GM19395 (cell line): ENCODE data around the gene DYNC1I1.

Source experiments
- ATAC-seq: cut with Tn5 transposase; IDR thresholded peaks from one replicate; pipeline ENCODE4 v1.9.1; 2021; ENCODE audit warnings: mild to moderate bottlenecking, moderate library complexity; ENCODE audit not compliant: unreplicated experiment

Gene DYNC1I1

DNA sequence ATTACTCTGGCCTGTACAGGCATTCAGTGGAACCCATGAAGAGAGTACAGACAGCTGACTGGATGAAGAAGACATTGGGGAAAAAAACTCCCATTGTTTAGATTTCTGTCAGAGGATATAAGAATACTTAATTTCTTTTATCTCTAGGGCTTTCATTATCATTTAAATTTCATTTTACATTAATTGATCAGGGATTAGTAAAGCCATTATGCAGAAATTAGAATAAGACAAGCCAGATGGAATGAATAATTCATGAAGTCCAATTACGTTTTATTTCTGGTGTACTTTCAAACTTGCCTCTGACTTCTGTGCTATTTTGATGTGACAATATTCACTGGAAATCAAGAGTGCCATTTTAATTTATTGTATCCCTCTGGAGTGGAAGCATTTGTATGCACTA, 302.5 kb downstream of the DYNC1I1 start:
- ATAC-seq, result no peak

DNA sequence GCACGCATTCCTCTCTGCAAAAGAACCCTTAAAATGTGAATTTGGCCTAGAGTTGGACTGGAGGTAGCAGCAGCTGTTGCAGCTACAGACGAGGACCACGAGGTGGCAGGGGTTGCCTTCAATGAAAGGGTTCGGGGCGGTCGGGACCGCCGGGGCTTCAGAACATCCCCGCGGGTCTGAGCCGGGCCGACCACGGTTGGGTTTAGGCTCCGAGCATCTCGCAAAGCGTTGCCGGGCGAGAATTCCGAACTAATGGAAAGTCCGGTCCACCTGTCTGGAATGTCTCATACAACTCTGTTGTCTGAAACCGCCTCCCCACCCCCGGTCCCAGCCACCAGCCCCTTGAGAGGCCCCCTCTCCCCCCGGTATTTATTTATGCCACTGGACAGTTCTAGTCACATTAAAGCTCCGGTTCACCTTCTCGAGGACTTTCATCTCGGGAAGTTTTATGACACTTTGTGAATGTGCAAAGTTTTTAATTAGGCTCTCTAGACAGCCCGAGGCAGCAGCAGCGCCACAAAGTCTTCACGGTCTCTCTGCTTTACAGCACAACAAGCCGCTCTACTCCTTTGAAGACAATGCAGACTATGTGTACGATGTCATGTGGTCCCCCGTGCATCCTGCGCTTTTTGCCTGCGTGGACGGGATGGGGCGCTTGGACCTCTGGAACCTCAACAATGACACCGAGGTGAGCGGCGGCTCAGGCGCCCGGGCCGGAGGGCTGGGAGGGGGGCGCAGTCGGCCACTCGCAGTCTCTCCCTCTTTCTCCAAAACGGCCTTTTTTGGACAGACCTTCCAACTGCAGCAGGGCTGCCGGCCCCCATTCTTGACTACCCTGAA, 303.4 kb downstream of the DYNC1I1 start:
- peak; percentile 93 for ATAC-seq

DNA sequence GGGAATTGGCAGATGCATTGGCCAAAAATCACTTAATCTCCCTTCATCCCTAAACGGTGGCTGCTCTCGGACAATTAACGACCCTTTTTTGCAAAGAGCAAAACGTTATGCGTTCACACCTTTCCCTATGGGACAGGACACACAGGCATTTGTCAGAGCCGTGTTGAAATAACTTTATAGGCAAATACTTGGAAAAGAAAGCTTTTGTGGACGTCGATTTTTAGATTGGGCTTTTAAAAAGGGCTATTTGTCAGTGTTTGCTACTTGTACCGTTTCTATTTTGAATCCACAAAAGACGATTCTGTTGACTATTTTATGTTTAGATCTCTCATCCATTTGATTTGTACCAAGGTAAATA, 304.0 kb downstream of the DYNC1I1 start:
- no peak for ATAC-seq

DNA sequence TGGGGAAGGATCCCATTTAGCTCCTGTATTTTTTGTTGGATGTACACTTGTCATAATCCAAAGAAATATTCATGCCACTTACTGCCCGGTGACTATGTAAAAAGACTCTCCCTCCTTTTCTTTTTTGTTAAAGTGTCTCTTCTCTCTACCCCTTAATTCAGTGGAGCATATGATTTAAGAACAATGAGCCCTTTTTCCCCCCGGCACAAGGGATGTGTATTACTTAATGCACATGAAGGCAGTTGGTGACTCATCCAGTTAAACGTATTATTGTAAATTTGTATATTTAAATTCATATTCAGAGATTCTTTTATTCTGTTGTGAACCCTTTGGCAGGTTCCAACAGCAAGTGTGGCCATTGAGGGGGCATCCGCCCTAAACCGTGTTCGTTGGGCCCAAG, 307.7 kb downstream of the DYNC1I1 start:
- no peak for ATAC-seq

DNA sequence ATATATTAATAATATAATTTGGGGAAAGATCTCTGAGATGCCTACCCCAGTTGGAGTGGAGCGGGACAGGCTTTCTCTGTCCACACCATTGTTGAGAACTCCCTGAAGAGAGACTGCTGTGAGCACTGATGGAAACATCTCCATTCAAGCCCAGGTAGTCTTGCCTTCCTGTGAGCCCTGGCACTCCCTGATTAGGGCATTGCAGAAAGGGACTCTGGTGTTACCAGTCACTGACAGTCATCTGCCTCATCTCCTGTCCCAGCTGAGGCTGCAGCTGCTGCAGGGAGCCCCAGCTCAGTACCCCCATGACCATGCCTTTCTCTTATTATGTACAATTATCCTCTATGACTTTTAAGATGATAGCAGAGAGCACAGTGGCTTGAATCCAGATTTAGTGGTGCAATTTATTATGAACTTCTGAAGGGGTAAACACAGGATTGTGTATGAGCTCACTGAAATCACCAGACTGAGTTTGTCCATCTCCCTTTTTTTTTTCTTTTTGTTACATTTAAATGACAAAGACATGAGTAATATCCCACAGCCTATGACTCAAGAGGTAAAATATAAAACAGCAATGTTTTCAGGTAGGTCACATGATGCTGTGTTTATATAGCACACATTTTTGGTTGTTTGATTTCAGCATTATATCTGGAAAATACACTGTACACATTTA, 312.7 kb downstream of the DYNC1I1 start:
- no peak for ATAC-seq

DNA sequence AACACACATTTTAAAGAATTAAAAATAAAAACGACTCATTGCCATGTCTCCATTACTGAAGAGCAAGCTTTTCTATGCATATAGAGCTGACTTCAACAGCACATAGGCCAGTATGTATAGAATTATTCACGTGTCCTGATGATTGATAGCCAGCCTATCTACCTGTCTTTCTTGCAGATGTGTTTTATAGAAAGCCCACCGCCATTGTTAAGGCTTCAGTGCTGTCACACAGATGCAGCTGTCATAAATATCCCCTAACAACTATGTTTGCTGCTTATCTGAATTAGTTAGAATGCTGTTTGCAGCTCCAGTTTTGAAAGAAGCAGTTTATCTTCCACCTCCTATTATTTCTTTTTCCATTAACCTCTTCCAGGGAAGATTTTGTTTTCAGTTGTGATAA, 313.6 kb downstream of the DYNC1I1 start:
- ATAC-seq, result no peak

DNA sequence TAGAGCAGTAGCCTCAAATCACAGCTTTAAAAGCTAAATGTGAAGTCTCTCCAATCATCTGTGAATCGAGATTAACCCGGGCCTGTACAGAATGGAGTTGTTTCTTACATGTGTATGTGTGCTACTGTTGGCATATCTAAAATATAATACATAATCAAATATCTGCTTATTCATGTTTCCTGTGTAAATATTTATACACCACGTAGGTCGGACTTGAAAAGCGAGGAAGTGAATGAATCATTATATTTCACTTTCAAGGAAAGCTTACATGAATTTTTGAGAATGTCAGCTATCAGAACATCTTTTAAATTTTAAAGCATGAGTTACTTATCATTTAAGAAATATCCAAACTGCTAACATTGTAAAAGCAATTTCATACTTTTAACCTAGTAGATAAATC, 316.2 kb downstream of the DYNC1I1 start:
- no peak for ATAC-seq

DNA sequence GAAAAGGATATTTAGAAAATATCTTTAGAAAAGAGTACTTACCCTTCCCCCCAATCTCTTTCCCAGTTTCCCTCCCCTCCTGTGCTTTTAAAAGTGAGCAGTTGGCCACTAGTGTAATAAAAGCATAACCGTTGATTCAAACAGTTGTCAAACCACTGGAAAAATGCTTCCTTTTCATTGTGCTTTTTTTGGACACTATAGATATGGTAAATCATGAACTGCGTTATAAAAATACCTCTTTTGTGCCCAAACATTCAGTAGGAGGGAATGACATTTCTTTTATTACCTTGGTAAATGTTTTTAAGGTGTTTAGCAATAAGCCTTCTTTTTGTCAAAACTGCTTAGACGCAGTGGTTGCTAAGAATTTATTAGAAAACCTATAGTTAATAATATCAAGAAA, 317.2 kb downstream of the DYNC1I1 start:
- no peak for ATAC-seq

DNA sequence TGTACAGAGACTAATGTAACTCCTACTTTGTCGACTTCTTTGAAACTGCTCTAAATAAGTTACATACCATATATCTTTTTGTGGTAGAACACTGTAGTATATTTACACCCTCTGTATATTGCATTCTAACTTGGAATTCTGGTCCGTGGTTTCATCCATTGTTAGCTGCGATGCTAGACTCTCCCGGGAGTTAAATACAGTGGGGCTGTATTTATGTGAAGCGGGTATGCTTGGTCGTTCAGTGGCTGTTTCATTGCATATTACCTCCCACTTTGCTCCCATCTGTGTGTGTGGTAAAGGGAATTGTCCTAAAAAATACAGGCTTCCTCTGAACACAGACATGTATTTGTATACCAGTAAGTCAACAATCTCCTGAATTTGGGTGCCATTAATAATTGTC, 318.4 kb downstream of the DYNC1I1 start:
- ATAC-seq, result no peak

DNA sequence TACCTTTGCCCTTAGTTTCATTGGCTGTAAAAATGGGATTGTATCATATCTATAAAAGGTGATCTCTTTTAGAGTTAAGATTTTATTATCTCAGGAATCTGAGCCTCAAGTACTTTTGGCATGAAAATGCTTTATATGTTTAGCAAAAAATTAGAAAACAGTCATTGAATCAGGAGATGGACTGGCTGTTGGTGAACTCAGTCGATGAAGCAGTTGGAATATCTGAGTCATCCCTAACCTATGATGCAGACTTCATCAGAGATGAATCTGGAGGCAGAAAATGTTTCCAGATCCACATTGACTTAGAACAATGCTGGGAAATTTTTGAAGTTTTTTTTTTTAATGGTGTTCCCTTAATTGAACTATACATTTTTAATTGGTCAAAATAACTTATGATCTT, 321.1 kb downstream of the DYNC1I1 start:
- ATAC-seq, result no peak

DNA sequence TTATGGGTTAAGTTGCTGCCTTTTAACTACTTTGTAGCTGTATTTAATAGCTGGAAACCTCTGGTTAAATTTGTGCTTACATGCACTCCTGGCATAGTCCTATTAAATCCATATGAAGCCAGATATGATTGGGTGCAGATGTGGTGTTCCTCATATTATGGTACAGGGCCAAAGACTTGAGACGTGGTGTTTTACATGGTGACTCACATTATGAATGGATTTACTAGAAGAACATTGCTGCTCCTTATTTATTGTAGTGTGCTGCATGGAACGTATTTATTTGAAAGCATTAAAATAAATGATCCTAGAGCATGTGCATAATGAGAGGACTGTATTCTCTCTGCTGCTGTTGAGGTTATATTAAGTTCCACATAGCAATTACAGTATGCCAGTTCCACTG, 325.5 kb downstream of the DYNC1I1 start:
- ATAC-seq, result no peak

DNA sequence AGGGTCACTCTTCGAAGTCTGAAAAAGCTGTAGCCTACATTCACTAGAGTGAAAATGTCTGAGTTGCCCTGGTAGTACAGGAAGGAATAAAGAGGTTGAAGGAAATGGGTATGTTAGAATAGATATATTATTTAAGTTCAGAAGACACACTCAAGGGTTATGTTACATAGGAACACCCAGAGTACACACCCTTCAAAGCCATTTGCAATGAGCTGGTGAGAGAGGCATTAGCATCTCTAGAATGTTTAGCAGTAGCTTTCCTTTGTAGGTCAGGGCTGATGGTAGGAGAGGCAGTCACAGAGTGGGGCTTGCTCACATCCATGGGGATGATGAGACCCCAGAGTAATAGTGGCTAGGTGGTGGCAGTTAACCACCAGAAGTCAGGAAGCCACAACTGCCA, 328.4 kb downstream of the DYNC1I1 start:
- ATAC-seq, result no peak

DNA sequence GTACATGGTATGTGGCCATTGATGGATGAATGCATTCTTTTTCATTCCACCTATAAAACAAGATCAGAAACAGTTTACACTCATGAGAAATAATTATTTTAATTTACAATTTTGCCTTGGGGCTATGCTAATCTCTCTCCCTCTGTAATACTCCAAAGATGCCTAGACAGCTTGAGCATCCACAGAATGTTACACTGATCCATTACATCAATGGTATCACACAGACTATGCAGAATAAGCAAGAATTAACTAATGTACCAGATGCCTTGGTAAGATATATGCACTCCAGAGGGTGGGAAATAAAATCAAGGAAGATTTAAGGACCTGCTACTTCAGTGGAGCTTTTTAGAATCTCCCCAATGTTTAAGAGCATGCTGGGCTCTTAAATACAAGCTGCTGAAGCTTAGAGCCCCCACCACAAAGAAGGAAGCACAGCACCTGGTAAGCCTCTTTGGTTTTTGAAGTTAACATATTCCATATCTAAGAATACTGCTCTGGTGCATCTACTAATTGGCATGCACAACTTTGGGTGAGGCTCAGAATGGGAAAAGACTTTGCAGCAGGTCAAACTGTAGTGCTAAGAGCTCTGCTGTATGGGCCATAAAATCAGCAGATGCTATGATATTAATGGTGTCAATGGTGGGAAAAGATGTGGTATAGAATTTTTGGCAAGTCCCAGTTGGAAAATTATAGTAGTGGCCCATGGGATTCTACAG, 329.9 kb downstream of the DYNC1I1 start:
- no peak for ATAC-seq

DNA sequence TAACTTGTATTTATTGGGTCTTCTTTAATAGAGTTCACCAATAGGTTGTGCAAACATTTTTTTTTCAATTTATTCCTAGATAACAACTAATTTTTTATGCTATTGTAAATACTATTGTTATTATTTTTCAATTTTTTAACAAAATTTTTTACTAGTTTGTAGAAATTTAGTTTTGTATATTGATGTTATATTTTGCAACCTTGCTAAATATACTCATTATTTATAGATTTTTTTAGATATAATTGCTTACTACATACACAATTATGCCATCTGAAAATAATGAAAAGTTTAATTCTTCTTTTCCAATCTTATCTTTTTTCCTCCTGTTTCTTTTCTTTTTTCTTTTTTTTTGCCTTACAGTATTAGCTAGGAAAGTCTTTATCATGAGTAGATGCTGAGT, 332.6 kb downstream of the DYNC1I1 start:
- ATAC-seq, result no peak

DNA sequence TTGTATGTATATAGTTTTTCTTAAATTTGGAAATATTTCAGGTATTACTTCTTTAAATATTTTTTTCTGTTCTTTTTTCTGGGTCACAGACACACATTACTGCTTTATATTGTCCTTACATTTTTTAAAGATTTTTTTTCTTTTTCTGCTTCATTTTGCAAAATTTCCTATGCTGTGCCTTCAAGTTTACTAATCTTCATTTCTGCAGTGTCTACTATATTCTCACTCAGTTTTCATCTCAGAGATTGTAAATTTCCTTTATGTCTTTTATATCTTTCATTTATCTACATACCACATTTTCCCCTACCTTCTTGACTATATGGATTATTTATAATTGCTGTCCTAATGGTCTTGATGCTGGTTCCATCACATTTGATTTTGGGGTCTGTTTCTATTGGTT, 339.1 kb downstream of the DYNC1I1 start:
- no peak for ATAC-seq

DNA sequence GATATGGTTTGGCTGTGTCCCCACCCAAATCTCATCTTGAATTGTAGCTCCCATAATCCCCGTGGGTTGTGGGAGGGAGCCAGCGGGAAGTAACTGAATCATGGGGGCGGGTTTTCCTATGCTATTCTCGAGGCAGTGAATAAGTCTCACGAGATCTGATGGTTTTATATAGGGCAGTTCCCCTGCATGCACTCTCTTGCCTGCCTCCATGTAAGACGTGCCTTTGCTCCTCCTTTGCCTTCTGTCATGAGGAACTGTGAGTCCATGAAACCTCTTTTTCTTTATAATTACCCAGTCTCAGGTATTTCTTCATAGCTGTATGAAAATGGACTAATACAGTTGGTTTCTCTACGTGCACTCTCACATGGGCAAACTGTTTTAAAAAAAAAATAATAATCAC, 341.8 kb downstream of the DYNC1I1 start:
- no peak for ATAC-seq

DNA sequence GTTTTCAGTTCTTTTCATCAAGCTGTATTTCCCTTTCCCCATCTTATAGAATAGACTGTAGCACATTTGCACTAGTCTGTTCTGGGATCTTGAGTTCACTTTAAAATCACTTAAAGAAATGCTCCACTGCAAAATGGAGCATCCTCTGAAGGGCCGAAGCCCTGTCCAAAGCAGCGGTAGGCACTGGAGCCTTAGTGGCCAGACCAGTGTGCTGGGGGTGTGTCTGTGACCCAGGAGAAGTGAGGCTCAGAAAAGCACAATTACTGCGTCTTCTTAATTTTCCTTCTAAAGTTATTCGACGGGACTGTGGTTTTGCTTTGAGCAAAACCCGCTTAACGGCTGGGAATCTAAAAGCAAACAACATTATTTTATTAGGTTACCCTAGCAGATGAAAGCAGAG, 343.8 kb downstream of the DYNC1I1 start:
- no peak for ATAC-seq

DNA sequence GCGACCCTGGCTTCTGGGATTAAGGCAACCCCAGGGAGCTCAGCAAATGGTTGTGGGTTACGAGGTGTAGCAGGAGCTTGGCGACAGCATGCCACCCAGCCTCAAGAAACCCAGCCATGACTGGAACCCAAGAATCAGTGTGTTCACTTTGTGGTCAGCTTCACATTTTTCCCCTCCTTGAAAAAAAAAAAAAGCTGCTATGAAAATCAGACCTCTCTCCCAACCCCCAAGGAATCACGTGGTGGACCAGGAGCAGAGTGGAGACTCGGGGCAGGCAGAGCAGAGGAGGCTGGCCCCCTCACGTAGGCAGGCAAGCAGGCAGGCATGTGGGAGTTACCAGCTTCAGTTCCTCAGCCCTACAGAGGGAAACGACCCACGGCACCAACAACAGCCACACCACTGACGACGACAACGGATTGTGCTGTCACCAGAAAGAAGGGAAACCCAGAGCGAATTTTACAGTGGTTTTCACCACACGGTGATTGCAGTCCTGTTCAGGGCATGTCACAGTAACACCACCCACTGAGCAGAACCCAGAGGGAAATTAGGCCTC, 346.2 kb downstream of the DYNC1I1 start:
- no peak for ATAC-seq

DNA sequence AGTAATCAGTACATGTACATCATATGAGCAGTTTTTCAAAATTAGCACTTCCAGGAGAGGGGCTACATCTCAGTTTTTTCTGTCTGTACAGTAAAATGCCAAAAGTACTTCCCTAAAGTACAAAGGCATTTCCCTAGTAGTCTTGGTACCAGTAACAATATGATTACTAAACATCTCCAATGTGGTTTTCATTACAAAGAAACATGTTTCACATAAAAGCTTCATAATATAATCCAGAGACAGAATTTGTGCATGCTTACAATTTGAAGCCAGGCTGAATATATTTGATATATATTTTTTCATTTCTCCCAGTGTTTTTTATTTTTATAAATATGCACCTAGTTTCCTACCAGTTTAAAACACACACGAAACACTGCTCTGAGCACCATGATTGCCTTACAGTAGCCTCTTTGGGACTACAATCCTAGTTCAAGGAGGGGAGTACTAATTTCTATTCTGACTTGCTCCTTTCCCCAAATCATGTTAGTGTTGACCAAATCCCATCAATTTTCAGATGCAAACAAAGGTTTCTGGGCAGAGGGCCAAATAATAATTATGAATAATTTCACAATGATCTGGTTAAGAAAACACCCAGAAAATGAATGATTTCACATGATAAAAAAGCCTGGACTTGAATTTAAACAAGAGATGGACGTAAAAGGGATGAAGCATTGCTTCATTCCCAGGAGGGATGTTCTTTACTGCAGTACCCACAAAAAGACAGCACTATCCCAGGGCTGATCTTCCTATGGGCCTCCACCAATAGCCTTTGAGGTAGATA, 348.3 kb downstream of the DYNC1I1 start:
- no peak for ATAC-seq

DNA sequence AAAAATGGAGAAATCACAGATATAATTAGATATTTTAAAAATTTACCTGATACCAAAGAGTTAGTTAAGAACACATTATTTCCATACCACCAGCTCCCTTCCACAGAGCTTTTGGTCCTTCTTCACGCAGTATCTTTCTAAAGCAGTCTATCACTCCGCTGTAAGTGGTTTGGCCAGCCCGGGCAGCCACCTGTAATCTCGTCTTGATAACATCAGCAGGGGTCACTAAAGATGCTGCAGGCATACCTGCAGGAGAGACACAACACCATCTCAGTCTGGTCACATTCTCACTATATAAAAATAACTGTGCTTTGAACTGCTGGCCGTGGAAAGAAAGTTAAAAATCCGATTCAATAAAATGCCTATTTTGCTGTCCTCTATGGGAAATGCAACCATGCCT, 349.4 kb downstream of the DYNC1I1 start:
- ATAC-seq, result no peak

DNA sequence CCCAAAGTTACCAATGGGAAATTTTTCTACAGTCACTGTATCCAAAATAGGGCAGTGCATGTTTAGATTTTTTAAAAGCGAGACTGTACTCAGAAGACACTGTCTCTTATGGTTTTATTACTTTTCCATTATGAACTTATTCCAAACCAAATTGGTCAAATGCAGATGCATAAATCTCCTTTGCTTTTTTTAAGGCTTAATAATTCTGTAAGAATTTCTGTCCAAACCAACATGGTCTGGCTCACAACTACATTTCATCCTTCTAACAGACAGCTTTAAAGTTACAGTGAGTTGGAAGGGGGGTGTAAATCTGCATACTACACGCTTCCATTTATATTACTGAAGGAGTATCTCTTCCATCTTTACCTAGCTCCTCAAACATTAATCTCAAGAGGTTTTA, 350.4 kb downstream of the DYNC1I1 start:
- ATAC-seq, result no peak
